ENCODE results near the gene RNPEPL1. TPM values are rescaled to one million over a fixed set of nuclear protein-coding genes. Genes with fewer than 3 reads are reported as not detected.

The RNPEPL1 gene
- total RNA-seq, 4 donors from 2014 or later: 65.4 to 212 (median 72.6) TPM

- TF ChIP-seq CTCF (IDR thresholded peaks at IDR 0.05; ENCODE audit: low read depth): no peak
Measured at GRCh38 chr2:240613781-240614180, 45.5 kb downstream of the RNPEPL1 start.

- no peak for TF ChIP-seq CTCF (IDR thresholded peaks at IDR 0.05; ENCODE audit: low read depth)
Measured at GRCh38 chr2:240614391-240614790, 46.1 kb downstream of the RNPEPL1 start.

- TF ChIP-seq CTCF (IDR thresholded peaks at IDR 0.05; ENCODE audit: low read depth): no peak
Measured at GRCh38 chr2:240615396-240615795, 47.1 kb downstream of the RNPEPL1 start.

GRCh38 chr2:240615820-240616547 lies 47.7 kb downstream of the RNPEPL1 start:
- TF ChIP-seq CTCF (IDR thresholded peaks at IDR 0.05; ENCODE audit: low read depth): no peak

GRCh38 chr2:240618776-240619175 lies 50.5 kb downstream of the RNPEPL1 start:
- no peak for TF ChIP-seq CTCF (IDR thresholded peaks at IDR 0.05; ENCODE audit: low read depth)

GRCh38 chr2:240619506-240620148 lies 51.3 kb downstream of the RNPEPL1 start:
- TF ChIP-seq CTCF (IDR thresholded peaks at IDR 0.05; ENCODE audit: low read depth): no peak

GRCh38 chr2:240620149-240620731 lies 52.0 kb downstream of the RNPEPL1 start:
- TF ChIP-seq CTCF (IDR thresholded peaks at IDR 0.05; ENCODE audit: low read depth): no peak
